K562 (cell line): ENCODE data around the gene BCL2L15. TPM values are rescaled to one million over a fixed set of nuclear protein-coding genes. Genes with fewer than 3 reads are reported as not detected.

Source experiments
- ATF1 ChIP-seq, 2 experiments: fragments of 450-650 bp in 1 of 2; IDR thresholded peaks; 2 replicates each; pipeline ENCODE4 v1.6.1; 2016; ENCODE audit warnings: missing compliant biosample characterization in 1 of 2, missing genetic modification characterization in 1 of 2
- CBFB ChIP-seq: sonication (generic); formaldehyde crosslinking; IDR thresholded peaks from 2 replicates; pipeline ENCODE4 v1.4.0; 2020; ENCODE audit warnings: mild to moderate bottlenecking, missing genetic modification reagents
- ELF1 ChIP-seq: fragments of 200-800 bp; sonication (Bioruptor generic); IDR thresholded peaks from 2 replicates; pipeline ENCODE4 v1.6.1; 2016; ENCODE audit warnings: missing genetic modification characterization, missing compliant biosample characterization
- EP300 ChIP-seq: IDR thresholded peaks from 2 replicates; pipeline ENCODE4 v1.6.1; 2012; ENCODE audit warnings: low read length, improper control_type of control experiment
- ILF3 ChIP-seq: fragments of 450-650 bp; IDR thresholded peaks from 2 replicates; pipeline ENCODE4 v1.6.1; 2018; ENCODE audit warnings: antibody characterized with exemption, mild to moderate bottlenecking, moderate library complexity, borderline replicate concordance
- MCM2 ChIP-seq: fragments of 450-650 bp; IDR thresholded peaks from 2 replicates; pipeline ENCODE4 v1.6.1; 2017; ENCODE audit warnings: low read depth, mild to moderate bottlenecking
- MTA3 ChIP-seq: fragments of 450-650 bp; formaldehyde crosslinking; IDR thresholded peaks from 2 replicates; pipeline ENCODE4 v1.6.1; 2017; ENCODE audit warnings: mild to moderate bottlenecking, borderline replicate concordance
- NCOA4 ChIP-seq: fragments of 450-650 bp; IDR thresholded peaks from 2 replicates; pipeline ENCODE4 v1.6.1; 2018; ENCODE audit warnings: mild to moderate bottlenecking; ENCODE audit not compliant: partially characterized antibody
- NFIC ChIP-seq: fragments of 450-650 bp; IDR thresholded peaks from 2 replicates; pipeline ENCODE4 v1.6.1; 2017; ENCODE audit warnings: mild to moderate bottlenecking, inconsistent platforms
- NFRKB ChIP-seq: fragments of 450-650 bp; IDR thresholded peaks from 2 replicates; pipeline ENCODE4 v1.6.1; 2016; ENCODE audit warnings: low read depth
- SIN3B ChIP-seq: fragments of 450-650 bp; IDR thresholded peaks from 2 replicates; pipeline ENCODE4 v1.6.1; 2017; ENCODE audit warnings: low read depth, mild to moderate bottlenecking, moderate library complexity
- SLC30A9 ChIP-seq: fragments of 250-450 bp; sonication (Bioruptor Pico); IDR thresholded peaks from 2 replicates; pipeline ENCODE4 v1.8.0; 2022; ENCODE audit warnings: mild to moderate bottlenecking, moderate library complexity
- SNIP1 ChIP-seq: fragments of 450-650 bp; IDR thresholded peaks from 2 replicates; pipeline ENCODE4 v1.7.1; 2017; ENCODE audit warnings: low read depth, mild to moderate bottlenecking
- TEAD1 ChIP-seq, 2 experiments: fragments of 450-650 bp in 1 of 2; sonication (generic) in 1 of 2; formaldehyde crosslinking; IDR thresholded peaks; 2 replicates each; pipeline versions ENCODE4 v1.4.0 to v1.8.0; 2020 to 2022; ENCODE audit warnings: mild to moderate bottlenecking in 2 of 2, missing genetic modification reagents in 1 of 2
- TFAM ChIP-seq: fragments of 250-450 bp; sonication (Bioruptor Pico); conservative IDR thresholded peaks from 2 replicates; pipeline ENCODE4 v1.5.0; 2021; ENCODE audit warnings: mild to moderate bottlenecking, moderate library complexity
- TRIM24 ChIP-seq, 2 experiments: fragments of 450-650 bp; IDR thresholded peaks; 2 replicates each; pipeline ENCODE4 v1.6.1; 2016
- VEZF1 ChIP-seq: fragments of 200-800 bp; sonication (Bioruptor generic); IDR thresholded peaks from 2 replicates; pipeline ENCODE4 v1.6.1; 2017; ENCODE audit warnings: missing genetic modification characterization, missing compliant biosample characterization
- ZBTB43 ChIP-seq: sonication (generic); formaldehyde crosslinking; IDR thresholded peaks from 2 replicates; pipeline ENCODE4 v1.8.0; 2023; ENCODE audit warnings: mild to moderate bottlenecking, missing genetic modification reagents
- ZNF3 ChIP-seq: fragments of 250-450 bp; sonication (Bioruptor Pico); IDR thresholded peaks from 2 replicates; pipeline ENCODE4 v1.5.0; 2021; ENCODE audit warnings: mild to moderate bottlenecking, moderate library complexity
- ZNF584 ChIP-seq: fragments of 200-800 bp; sonication (Bioruptor generic); IDR thresholded peaks from 2 replicates; pipeline ENCODE4 v1.6.1; 2016; ENCODE audit warnings: low read depth, mild to moderate bottlenecking, missing genetic modification characterization, missing compliant biosample characterization
- ZNF609 ChIP-seq: sonication (generic); formaldehyde crosslinking; IDR thresholded peaks from 2 replicates; pipeline ENCODE4 v1.8.1; 2023; ENCODE audit warnings: missing genetic modification reagents, mild to moderate bottlenecking, borderline replicate concordance
- ZNF644 ChIP-seq: fragments of 200-800 bp; sonication (Bioruptor generic); IDR thresholded peaks from 2 replicates; pipeline ENCODE4 v1.6.1; 2016; ENCODE audit warnings: low read depth, missing genetic modification characterization, missing compliant biosample characterization
- polyA plus RNA-seq, 8 experiments: library from polyadenylated mRNA; depleted of rRNA in 4 of 8; stranded (reverse) in 5 of 8; unstranded in 3 of 8; fragments of >200 nt; fragmentation: Nextera tagmentation in 2 of 8; fragmentation: Illumina TruSeq in 1 of 8; extraction: Ambion mirVana in 2 of 8; extraction: Trizol in 1 of 8; gene quantifications; 2 replicates each; pipeline versions ENCODE4 v1.2.1 to v1.2.3, GENCODE V29; 2011 to 2014; ENCODE audit warnings: inconsistent platforms in 1 of 8, missing spikeins in 1 of 8
- total RNA-seq, 7 experiments: library from RNA; depleted of rRNA in 6 of 7; stranded (reverse); fragments of >200 nt in 6 of 7; fragmentation: Illumina TruSeq in 2 of 7; extraction: Trizol in 2 of 7; gene quantifications; 2 replicates each; pipeline versions ENCODE4 v1.2.1 to v1.2.3, GENCODE V29; 2011 to 2021; ENCODE audit warnings: low replicate concordance in 1 of 7

The BCL2L15 gene
- total and polyA plus RNA-seq, 9 of the 15 experiments (the other 6 are each of a cell fraction or from before 2014, with no cell fraction given) = 0.06 to 0.42 (median 0.28) TPM; not detected in 1

GRCh38 chr1:113904674-113905434, 17.5 kb upstream of the BCL2L15 start, which contains the start of the genes AP4B1 and DCLRE1B (continued):
- TF ChIP-seq CBFB = peak; percentile 48; the same call in 1 of the 2 replicates
- TF ChIP-seq ZNF3 (CRISPR knock-in tag) = no peak
- TF ChIP-seq ELF1 (tag) = peak; percentile 80
- TF ChIP-seq ZBTB43 = 0 out of 2 replicates have a peak, but pooled peaks have one; percentile 18
- no peak for TF ChIP-seq TFAM (CRISPR knock-in tag)
- 0 out of 2 replicates have a peak, but pooled peaks have one; percentile 17 for TF ChIP-seq NFRKB
- TF ChIP-seq SNIP1 = no peak
- peak; percentile 56 to 83; a peak in 3 of 4 replicates for TF ChIP-seq TRIM24 (IDR thresholded peaks at IDR 0.05)
- no peak for TF ChIP-seq ZNF584 (CRISPR knock-in tag)
- no peak for TF ChIP-seq ATF1 (CRISPR knock-in tag; IDR thresholded peaks at IDR 0.05)
- TF ChIP-seq ATF1 (tag; IDR thresholded peaks at IDR 0.05) = peak; percentile 90
- peak; percentile 93 for TF ChIP-seq MTA3
- TF ChIP-seq TEAD1 (CRISPR knock-in tag; IDR thresholded peaks at IDR 0.05) = peak; percentile 38 to 95; a peak in 2 of 4 replicates
- 0 out of 2 replicates have a peak, but pooled peaks have one; percentile 43 for TF ChIP-seq ZNF609 (CRISPR knock-in tag)
- peak; percentile 80 for TF ChIP-seq NCOA4
- peak; percentile 54 for TF ChIP-seq NFIC
- no peak for TF ChIP-seq MCM2
- no peak for TF ChIP-seq SLC30A9 (CRISPR knock-in tag)
- TF ChIP-seq VEZF1 (CRISPR knock-in tag) = peak; percentile 94
- TF ChIP-seq ILF3 = no peak
- TF ChIP-seq ZNF644 (tag) = no peak; the same call in 1 of the 2 replicates
- TF ChIP-seq SIN3B = peak; percentile 60
- peak; percentile 80 for TF ChIP-seq EP300
